Erythroblast (primary cell): Measurements from ENCODE around the gene RASA3.
"Not testable (repeated sequence)": the region's sequence is repeated elsewhere in the genome, so short reads cannot be mapped to it uniquely, and the experiment has no call there.

ENCODE experiments used
- DNase-seq, 2 experiments: peaks; one replicate each; lab custom pipeline; 2025; lab: John Stamatoyannopoulos, UW
- GATA1 ChIP-seq: IDR thresholded peaks from 2 replicates; pipeline ENCODE4 v1.6.1; 2011; ENCODE audit warnings: low read depth, mild to moderate bottlenecking, control low read depth, low read length, moderate library complexity
- POLR2A ChIP-seq: IDR thresholded peaks from 2 replicates; pipeline ENCODE4 v1.6.1; 2011; ENCODE audit warnings: mild to moderate bottlenecking, low read length

The RASA3 gene

GRCh38 chr13:114141261-114141996 is 9.0 kb upstream of the RASA3 start:
- TF ChIP-seq POLR2A, result no peak
- TF ChIP-seq GATA1, result no peak

DNA sequence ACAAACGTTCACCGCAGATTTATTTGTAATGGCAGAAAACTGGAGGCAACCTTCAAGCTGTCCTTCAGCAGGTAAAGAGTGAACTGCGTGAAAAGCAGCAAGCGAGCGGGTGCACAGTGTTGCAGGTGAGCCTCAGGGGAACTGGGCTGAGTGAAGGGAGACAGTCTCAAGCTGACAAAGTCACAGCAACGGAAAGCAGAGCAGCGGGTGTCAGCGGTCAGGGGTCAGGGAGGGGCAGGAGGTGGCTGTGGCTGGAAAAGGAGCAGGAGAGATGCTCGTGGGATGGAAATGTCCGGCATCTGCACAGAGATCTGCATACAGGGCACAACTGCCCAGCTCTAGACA is 8.5 kb upstream of the RASA3 start:
- TF ChIP-seq POLR2A (no peak), GATA1 (no peak)
- DNase-seq, result no peak

More at GRCh38 chr13:114141261-114141996, 9.0 kb upstream of the RASA3 start:
- no peak for DNase-seq

GRCh38 chr13:114140131-114140905 is 7.9 kb upstream of the RASA3 start:
- TF ChIP-seq GATA1 (no peak), POLR2A (no peak)

GRCh38 chr13:114136576-114136975 is 4.2 kb upstream of the RASA3 start:
- no peak for DNase-seq
- TF ChIP-seq GATA1 (no peak), POLR2A (no peak)

More at GRCh38 chr13:114140131-114140905, 7.9 kb upstream of the RASA3 start:
- DNase-seq, result peak; percentile 27 to 65

- no peak for DNase-seq
- no peak for TF ChIP-seq GATA1
- no peak for TF ChIP-seq POLR2A
Observed at GRCh38 chr13:114135731-114136171, 3.3 kb upstream of the RASA3 start.

DNA sequence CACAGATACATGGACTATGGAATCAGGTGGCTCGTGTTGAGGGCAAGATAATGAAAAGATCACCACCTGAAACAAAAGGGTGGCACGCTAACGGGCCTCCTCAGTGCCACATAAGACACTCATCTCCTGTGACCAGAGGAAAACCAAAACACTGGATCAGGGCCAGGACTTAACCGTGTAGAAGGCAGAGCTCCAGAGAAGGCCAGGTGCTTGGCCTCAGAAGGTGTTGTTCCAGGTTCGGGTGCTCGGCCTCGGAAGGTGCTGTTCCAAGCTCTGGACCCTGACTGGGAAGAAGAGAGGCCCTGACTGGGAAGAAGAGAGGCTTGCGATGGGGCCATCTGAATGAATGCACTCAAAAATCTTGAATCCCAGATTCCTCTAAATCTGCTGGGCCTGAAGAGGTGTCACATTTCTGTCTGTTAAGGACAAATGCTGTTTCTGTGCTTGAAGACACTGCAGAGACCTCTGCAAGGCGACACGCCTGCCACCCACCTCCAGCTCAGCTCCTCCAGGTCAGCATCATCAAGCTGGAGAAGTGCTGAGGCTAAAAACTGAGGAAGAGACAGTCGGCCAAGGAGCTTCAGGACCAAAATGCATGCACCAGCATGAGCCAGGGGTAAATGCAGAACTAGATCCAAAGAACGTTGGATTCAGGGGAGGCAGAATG is 2.7 kb upstream of the RASA3 start:
- DNase-seq, result no peak
- TF ChIP-seq GATA1, result no peak
- no peak for TF ChIP-seq POLR2A

- TF ChIP-seq POLR2A, result no peak
- TF ChIP-seq GATA1, result no peak
- DNase-seq, result no peak
Observed at GRCh38 chr13:114134111-114134943, 1.9 kb upstream of the RASA3 start.

DNA sequence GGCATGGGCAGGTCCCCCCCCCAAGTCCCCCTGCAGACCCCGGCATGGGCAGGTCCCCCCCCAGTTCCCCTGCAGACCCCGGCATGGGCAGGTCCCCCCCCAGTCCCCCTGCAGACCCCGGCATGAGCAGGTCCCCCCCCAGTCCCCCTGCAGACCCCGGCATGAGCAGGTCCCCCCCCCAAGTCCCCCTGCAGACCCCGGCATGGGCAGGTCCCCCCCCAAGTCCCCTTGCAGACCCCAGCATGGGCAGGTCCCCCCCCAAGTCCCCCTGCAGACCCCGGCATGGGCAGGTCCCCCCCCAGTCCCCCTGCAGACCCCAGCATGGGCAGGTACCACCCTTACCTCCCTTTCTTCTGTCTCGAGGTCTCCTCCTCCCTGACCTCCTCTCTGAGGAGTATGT is 1.1 kb upstream of the RASA3 start:
- not testable (repeated sequence) for DNase-seq

GRCh38 chr13:114133126-114133525 is 703 bp upstream of the RASA3 start:
- DNase-seq, result not testable (repeated sequence)

DNA sequence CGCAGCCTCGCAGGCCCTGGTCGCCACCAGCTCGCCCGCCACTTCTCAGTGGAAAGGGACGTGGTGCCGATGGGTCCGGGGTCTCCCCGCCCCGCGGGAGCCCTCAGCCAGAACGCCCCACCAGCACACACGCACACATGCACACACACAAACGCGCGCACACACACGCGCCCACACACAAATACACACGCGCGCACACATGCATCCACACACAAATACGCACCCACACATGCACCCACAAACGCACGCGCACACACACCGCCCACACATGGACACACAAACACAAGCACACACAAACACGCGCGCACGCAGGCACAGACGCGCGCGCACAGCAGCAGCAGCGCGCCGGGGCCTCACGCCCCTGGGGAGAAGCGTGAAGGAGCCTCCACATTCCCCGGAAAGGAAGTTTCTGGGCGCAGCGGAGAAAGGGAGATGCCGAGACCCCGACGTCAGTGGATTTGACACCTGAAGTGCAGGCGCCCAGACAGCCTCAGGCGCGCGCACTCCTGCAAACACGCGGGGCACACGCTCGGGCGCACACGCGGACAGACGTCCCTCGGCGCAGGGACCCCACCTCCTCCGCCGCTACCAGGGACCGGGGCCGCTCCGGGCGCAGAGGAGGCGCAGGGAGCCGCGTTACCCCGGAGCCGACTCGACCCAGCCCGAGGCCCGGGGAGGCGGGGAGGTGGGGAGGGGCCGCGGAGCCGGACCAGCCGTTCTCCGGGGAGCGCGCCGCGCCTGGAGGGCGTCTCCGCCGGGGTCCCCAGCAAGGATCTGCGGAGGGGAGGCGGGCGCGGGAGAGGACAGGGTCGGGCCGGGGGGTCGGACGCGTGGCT is 622 bp downstream of the RASA3 start:
- peak; percentile 72 for DNase-seq
- TF ChIP-seq POLR2A (no peak), GATA1 (no peak)

GRCh38 chr13:114130837-114131582 is 1.4 kb downstream of the RASA3 start:
- DNase-seq, result peak; percentile 56 to 63
- TF ChIP-seq POLR2A (peak; percentile 38), GATA1 (no peak)
